ENCODE results near the gene NRARP.

DNA sequence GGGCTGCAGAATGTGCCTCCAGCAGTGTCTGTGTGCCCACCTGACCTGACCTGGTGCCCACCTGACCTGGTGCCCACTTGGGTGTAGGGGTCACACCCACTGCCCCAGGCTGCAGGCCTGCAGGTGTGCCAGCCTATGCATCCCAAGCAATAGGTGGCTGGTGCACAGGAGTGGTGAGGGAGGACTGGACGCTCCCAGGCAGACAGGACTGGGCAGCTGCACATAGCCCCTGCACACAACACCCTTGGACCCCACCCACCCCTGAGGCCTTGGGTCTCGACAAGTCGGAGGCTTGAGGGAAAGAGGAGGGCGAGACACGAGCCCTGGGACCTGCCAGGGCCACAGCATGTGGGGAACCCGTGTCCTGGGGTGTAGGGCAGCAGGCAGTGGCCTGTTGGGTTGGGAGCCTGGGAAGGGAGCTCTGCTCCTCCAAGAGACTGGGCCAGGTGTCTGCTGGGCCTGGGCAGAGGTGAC lies 10.8 kb upstream of the NRARP start:
- TF ChIP-seq, protein P1, sequence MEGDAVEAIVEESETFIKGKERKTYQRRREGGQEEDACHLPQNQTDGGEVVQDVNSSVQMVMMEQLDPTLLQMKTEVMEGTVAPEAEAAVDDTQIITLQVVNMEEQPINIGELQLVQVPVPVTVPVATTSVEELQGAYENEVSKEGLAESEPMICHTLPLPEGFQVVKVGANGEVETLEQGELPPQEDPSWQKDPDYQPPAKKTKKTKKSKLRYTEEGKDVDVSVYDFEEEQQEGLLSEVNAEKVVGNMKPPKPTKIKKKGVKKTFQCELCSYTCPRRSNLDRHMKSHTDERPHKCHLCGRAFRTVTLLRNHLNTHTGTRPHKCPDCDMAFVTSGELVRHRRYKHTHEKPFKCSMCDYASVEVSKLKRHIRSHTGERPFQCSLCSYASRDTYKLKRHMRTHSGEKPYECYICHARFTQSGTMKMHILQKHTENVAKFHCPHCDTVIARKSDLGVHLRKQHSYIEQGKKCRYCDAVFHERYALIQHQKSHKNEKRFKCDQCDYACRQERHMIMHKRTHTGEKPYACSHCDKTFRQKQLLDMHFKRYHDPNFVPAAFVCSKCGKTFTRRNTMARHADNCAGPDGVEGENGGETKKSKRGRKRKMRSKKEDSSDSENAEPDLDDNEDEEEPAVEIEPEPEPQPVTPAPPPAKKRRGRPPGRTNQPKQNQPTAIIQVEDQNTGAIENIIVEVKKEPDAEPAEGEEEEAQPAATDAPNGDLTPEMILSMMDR (IDR thresholded peaks at IDR 0.05; ENCODE audit: low read depth, low read length) = no peak
- no peak for TF ChIP-seq EZH2phosphoT487 (IDR thresholded peaks at IDR 0.05; ENCODE audit: low read depth)
